ENCODE measurements around the gene POLR1A.

- TF ChIP-seq CTCF (IDR thresholded peaks at IDR 0.05) (no peak), ZFX (IDR thresholded peaks at IDR 0.05; ENCODE audit: borderline replicate concordance) (no peak)
Measured at GRCh38 chr2:85976106-85976920, 129.4 kb downstream of the POLR1A start.

Data from 22Rv1 (cell line).